Natural killer cell treated with Interleukin-12 subunit alpha and Interleukin-12 subunit beta and Interleukin-15 and Interleukin-18, amount 100 ng/mL, for 72 hours (primary cell): ENCODE measurements around the gene SNX7. TPM values are rescaled to one million over a fixed set of nuclear protein-coding genes. Genes with fewer than 3 reads are reported as not detected.

Source experiments
- ATAC-seq, 2 donors: fragments of 150-1000 bp; cut with Tn5 transposase in 1 of 2; sonication (Bioruptor Pico), chemical (Tn5 transposase) in 1 of 2; 2 replicates each; pipeline ENCODE4 v1.10.0; 2021
- DNase-seq: peaks from one replicate; pipeline ENCODE4 v3.0.0; 2022; ENCODE audit warnings: low spot score
- H3K27ac Mint-ChIP-seq, 2 donors: 1 replicate in 1 of 2; 2 replicates in 1 of 2; pipeline ENCODE4 v1.8.0; 2022; ENCODE audit warnings: mixed read lengths in 2 of 2, mild to moderate bottlenecking in 1 of 2, moderate library complexity in 1 of 2
- H3K27me3 Mint-ChIP-seq, 2 donors: 1 replicate in 1 of 2; 2 replicates in 1 of 2; pipeline ENCODE4 v1.8.0; 2022; ENCODE audit warnings: mixed read lengths in 2 of 2
- H3K36me3 Mint-ChIP-seq: one replicate; pipeline ENCODE4 v1.8.0; 2022; ENCODE audit warnings: mixed read lengths
- H3K4me1 Mint-ChIP-seq, 2 donors: 1 replicate in 1 of 2; 2 replicates in 1 of 2; pipeline ENCODE4 v1.8.0; 2022; ENCODE audit warnings: low read depth in 2 of 2, mixed read lengths in 2 of 2, mild to moderate bottlenecking in 1 of 2
- H3K4me3 Mint-ChIP-seq: one replicate; pipeline ENCODE4 v1.8.0; 2022; ENCODE audit warnings: mixed read lengths
- H3K9me3 Mint-ChIP-seq: 2 replicates; pipeline ENCODE4 v1.8.0; 2022; ENCODE audit warnings: mixed read lengths
- total RNA-seq, 2 donors: library from RNA; stranded (reverse); gene quantifications; one replicate each; pipeline ENCODE4 v1.2.3, GENCODE V29; 2022

Gene SNX7
- total RNA-seq, 2 donors from 2014 or later: 0.28 TPM; not detected in 1

DNA sequence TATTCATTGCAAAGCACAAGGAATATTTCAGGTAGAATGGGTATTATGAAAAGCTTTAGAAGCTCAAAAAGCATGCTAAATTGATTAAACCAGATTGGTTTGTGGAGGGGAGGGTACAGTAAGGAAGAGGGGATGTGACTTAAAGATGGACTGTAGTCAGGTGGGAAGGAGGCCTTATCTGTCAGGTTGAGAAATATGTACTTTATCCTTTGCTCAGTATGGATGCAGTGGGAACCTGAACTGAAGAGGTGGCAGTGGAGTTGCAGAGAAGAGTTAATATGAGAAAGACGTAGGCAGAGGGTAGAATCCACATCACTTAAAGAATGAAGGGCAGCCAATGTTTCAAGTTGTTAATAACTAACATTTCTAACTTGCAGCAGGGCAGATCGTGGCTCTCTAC, 44.1 kb downstream of the SNX7 start:
- ATAC-seq: no peak
- Mint-ChIP-seq H3K4me1 (no peaks in the 10 kb centered on the region), H3K9me3 (peaks cover 6% of the 10 kb centered on the region), H3K27me3 (no peaks in the 10 kb centered on the region), H3K27ac (no peak overlapping the region), H3K4me3 (no peak overlapping the region), H3K36me3 (no peaks in the 10 kb centered on the region)
- DNase-seq: no peak

DNA sequence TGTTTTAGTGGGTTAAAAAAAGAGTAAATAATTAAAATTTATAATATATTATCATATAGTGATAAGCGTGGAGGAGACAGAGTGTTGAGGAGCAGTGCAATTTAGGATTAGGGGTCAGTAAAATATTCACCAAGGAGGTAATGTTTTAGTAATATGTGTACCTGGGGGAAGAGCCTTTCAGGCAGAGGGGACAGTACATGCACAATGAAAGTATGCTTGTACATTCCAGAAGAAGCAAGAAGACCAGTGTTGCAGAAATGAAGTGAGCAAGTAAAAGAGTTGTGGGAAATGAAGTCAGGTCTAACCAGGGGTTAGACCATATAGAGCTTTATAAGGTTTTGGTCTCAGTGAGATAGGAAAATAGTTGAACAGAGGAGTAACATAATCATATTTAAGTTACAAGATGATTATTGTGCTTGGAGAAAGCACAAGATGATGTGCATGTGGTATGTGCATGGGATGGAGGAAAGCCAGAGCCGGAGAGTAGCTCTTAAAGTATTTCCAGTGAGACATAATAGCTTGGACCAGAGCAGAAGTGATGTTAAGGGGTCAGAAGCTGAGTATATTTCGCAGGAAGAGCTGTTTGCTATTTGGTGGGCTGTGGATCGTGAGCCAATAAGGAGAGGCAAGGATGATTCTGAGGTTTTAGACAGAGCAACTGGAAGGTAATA, 44.8 kb downstream of the SNX7 start:
- H3K9me3 Mint-ChIP-seq: peaks cover 6% of the 10 kb centered on the region
- DNase-seq (no peak), ATAC-seq (no peak)
- H3K27me3 Mint-ChIP-seq: no peaks in the 10 kb centered on the region
- H3K27ac Mint-ChIP-seq: no peak overlapping the region
- no peak overlapping the region for H3K4me3 Mint-ChIP-seq
- no peaks in the 10 kb centered on the region for H3K36me3 Mint-ChIP-seq
- no peaks in the 10 kb centered on the region for H3K4me1 Mint-ChIP-seq

GRCh38 chr1:98707556-98707955, 46.0 kb downstream of the SNX7 start:
- DNase-seq (no peak), ATAC-seq (no peak)
- Mint-ChIP-seq H3K4me3 (no peak overlapping the region), H3K27ac (no peak overlapping the region), H3K9me3 (peaks cover 6% of the 10 kb centered on the region), H3K36me3 (no peaks in the 10 kb centered on the region), H3K27me3 (no peaks in the 10 kb centered on the region), H3K4me1 (no peaks in the 10 kb centered on the region)

DNA sequence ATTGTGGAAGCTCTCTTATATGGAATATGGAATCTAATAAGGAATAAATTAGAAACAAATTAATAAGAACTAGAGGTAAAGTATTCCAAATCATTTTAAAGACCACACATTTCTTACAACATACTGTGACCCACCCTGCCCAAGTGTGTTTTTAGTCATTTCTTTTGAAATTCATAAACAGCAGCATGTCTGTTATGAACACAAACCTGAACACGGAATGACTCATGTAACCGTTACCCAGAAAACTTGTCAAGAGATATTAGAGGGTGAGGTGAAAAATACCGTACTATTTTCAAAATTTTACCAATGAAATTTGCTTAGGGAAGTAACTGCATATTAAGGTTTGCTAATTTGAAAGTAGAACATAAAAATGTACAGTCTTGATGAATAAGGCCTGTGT, 48.4 kb downstream of the SNX7 start:
- peaks cover 10% of the 10 kb centered on the region for H3K9me3 Mint-ChIP-seq
- H3K4me3 Mint-ChIP-seq: no peak overlapping the region
- H3K4me1 Mint-ChIP-seq: no peaks in the 10 kb centered on the region
- no peak for DNase-seq
- no peak overlapping the region for H3K27ac Mint-ChIP-seq
- H3K27me3 Mint-ChIP-seq: no peaks in the 10 kb centered on the region
- no peaks in the 10 kb centered on the region for H3K36me3 Mint-ChIP-seq
- ATAC-seq: no peak

DNA sequence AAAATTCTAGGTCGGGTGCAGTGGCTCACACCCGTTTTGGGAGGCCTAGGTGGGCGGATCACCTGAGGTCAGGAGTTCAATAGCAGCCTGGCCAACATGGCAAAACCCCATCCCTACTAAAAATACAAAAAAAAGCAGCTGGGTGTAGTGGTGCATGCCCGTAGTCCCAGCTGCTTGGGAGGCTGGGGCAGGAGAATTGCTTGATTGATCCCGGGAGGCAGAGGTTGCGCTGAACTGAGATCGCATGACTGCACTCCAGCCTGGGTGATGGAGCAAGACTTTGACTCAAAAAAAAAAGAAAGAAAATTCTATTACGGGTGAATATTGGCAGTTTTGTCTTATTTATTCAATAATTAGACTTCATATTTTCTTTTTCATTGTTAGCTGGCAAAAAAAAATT, 62.1 kb downstream of the SNX7 start:
- Mint-ChIP-seq H3K27ac (no peak overlapping the region), H3K36me3 (no peaks in the 10 kb centered on the region), H3K27me3 (no peaks in the 10 kb centered on the region), H3K9me3 (peaks cover 15% of the 10 kb centered on the region), H3K4me3 (no peak overlapping the region), H3K4me1 (no peaks in the 10 kb centered on the region)
- ATAC-seq (no peak), DNase-seq (no peak)

DNA sequence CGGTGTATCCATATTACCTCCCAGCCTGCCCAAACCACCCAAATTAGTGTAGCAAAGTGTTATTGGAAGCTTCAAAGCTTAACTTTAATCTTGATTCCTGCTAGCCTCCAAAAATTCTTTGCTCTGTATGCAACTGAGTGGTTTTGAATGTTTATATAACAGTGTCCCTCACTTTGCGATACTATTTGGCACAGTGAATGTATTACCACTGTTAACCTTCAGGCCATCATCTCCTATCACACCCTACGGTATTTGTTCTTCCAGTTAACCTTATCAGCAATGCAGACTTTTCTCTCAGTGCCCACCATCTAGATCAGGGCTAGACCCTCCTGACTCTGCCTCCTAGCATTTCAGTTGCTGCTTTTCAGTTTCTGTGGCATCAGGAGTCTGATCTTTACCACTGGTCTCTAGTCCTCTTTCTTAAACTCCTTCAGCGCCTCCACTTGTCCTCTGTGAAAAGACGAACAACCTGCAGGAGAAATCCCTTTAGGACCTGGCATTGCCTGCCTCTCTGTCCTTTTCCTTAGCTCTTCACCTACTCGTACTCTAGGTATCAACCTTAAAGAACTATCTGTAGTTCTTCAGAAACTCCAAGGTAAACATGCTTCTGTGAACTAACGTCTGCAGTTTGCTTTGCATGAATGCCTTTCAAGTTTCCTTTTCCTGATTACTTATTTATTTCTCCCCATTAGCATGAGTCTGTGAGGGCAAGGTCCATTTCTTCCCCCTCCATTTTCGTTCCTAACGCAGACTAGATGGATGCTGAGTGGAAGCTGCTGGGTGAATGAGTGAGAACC, 71.7 kb downstream of the SNX7 start:
- Mint-ChIP-seq H3K4me3 (no peak overlapping the region), H3K27me3 (no peaks in the 10 kb centered on the region), H3K36me3 (no peaks in the 10 kb centered on the region), H3K9me3 (peaks cover 7% of the 10 kb centered on the region), H3K27ac (no peak overlapping the region), H3K4me1 (no peaks in the 10 kb centered on the region)
- DNase-seq (no peak), ATAC-seq (no peak)

DNA sequence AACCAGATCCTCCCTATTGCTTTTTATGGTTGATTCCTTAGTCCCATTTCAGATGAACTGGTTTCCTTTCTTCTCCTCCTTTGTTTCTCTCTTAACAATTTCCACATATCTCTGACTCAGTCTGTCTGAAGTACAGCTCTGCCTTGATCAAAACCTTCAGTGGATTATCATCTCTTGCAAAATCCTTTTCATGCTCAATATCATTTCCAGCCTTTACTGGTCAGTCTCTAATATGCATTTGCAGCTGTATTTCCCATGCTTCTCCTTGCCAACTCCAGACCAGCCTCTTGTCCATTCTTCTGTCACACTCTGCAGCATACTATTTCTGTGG, 72.2 kb downstream of the SNX7 start:
- H3K27ac Mint-ChIP-seq: no peak overlapping the region
- no peak overlapping the region for H3K4me3 Mint-ChIP-seq
- H3K4me1 Mint-ChIP-seq: no peaks in the 10 kb centered on the region
- no peaks in the 10 kb centered on the region for H3K27me3 Mint-ChIP-seq
- ATAC-seq (no peak), DNase-seq (no peak)
- no peaks in the 10 kb centered on the region for H3K36me3 Mint-ChIP-seq
- H3K9me3 Mint-ChIP-seq: peaks cover 4% of the 10 kb centered on the region

DNA sequence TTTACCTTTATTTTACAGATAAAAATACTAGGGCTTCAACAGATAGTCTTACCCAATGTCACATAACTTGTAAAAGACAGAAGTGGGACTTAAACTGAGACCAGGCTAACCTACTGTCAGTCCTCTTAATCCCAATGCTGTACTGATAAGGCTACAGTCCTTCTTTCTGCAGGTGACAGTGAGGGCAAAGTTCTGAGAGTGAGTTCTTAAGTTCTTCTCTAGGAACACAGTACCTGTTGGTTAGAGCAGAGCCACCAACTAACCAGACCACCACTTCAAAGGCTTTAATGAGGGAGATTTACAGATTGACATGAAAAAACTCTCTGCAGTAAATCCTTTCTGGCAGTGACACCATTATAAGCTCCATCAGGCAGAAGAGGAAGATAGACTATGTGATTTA, 74.2 kb downstream of the SNX7 start:
- ATAC-seq: no peak
- Mint-ChIP-seq H3K4me1 (no peaks in the 10 kb centered on the region), H3K27ac (no peak overlapping the region), H3K9me3 (peaks cover 9% of the 10 kb centered on the region), H3K27me3 (no peaks in the 10 kb centered on the region), H3K4me3 (no peak overlapping the region), H3K36me3 (no peaks in the 10 kb centered on the region)
- no peak for DNase-seq

- no peak for ATAC-seq
- peaks cover 9% of the 10 kb centered on the region for H3K9me3 Mint-ChIP-seq
These were observed 76.3 kb downstream of the SNX7 start for GRCh38 chr1:98737835-98738234.

DNA sequence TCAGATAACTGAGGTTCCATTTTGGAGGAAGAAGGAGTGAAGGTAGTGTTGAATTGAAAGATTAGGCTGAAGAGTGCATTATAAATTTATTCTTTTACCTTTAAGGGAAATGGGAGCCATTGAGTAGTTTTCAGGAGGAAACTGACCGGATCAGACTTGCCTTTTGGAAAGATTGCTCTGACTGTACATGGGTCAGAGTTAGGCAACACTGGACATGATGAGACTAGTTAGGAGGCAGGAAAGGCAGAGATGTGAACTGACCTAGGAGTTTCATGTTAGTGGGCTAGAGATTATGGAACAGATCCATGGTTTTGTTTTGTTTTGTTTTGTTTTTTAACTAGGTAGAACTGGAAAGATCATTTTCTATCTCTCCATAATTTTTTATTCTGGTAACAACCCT, 78.2 kb downstream of the SNX7 start:
- Mint-ChIP-seq H3K36me3 (no peaks in the 10 kb centered on the region), H3K27ac (no peak overlapping the region), H3K4me3 (no peak overlapping the region), H3K9me3 (peaks cover 5% of the 10 kb centered on the region), H3K4me1 (no peaks in the 10 kb centered on the region), H3K27me3 (no peaks in the 10 kb centered on the region)
- ATAC-seq (no peak), DNase-seq (no peak)

More at GRCh38 chr1:98737835-98738234, 76.3 kb downstream of the SNX7 start:
- H3K4me3 Mint-ChIP-seq: no peak overlapping the region
- H3K4me1 Mint-ChIP-seq: no peaks in the 10 kb centered on the region
- no peak overlapping the region for H3K27ac Mint-ChIP-seq
- H3K36me3 Mint-ChIP-seq: no peaks in the 10 kb centered on the region
- no peak for DNase-seq
- no peaks in the 10 kb centered on the region for H3K27me3 Mint-ChIP-seq

GRCh38 chr1:98741164-98741563, 79.6 kb downstream of the SNX7 start:
- Mint-ChIP-seq H3K4me1 (no peaks in the 10 kb centered on the region), H3K9me3 (peaks cover 5% of the 10 kb centered on the region), H3K36me3 (no peaks in the 10 kb centered on the region), H3K27ac (no peak overlapping the region), H3K4me3 (no peak overlapping the region), H3K27me3 (no peaks in the 10 kb centered on the region)
- DNase-seq (no peak), ATAC-seq (no peak)

- DNase-seq (no peak), ATAC-seq (no peak)
- Mint-ChIP-seq H3K4me3 (no peak overlapping the region), H3K27ac (no peak overlapping the region), H3K9me3 (no peaks in the 10 kb centered on the region), H3K36me3 (no peaks in the 10 kb centered on the region), H3K4me1 (no peaks in the 10 kb centered on the region), H3K27me3 (no peaks in the 10 kb centered on the region)
These were observed 87.7 kb downstream of the SNX7 start for GRCh38 chr1:98749152-98749756.

- Mint-ChIP-seq H3K36me3 (no peaks in the 10 kb centered on the region), H3K9me3 (no peaks in the 10 kb centered on the region), H3K27me3 (peaks cover 2 to 6% of the 10 kb centered on the region in 2 donors), H3K4me1 (no peaks in the 10 kb centered on the region), H3K27ac (no peak overlapping the region), H3K4me3 (no peak overlapping the region)
- no peak for DNase-seq
- no peak for ATAC-seq
These were observed 92.7 kb downstream of the SNX7 start for GRCh38 chr1:98754176-98754575.

- no peak overlapping the region for H3K4me3 Mint-ChIP-seq
- H3K36me3 Mint-ChIP-seq: no peaks in the 10 kb centered on the region
- no peak for ATAC-seq
- no peak overlapping the region for H3K27ac Mint-ChIP-seq
- H3K4me1 Mint-ChIP-seq: no peaks in the 10 kb centered on the region
- DNase-seq: no peak
- H3K9me3 Mint-ChIP-seq: peaks cover 3% of the 10 kb centered on the region
- H3K27me3 Mint-ChIP-seq: no peaks in the 10 kb centered on the region
These were observed 99.8 kb downstream of the SNX7 start for GRCh38 chr1:98761219-98761865.
